Measurements from ENCODE around the gene SPTBN2.

The SPTBN2 gene

GRCh38 chr11:66700742-66701141, 28.3 kb downstream of the SPTBN2 start:
- FAIRE-seq, result no peak

DNA sequence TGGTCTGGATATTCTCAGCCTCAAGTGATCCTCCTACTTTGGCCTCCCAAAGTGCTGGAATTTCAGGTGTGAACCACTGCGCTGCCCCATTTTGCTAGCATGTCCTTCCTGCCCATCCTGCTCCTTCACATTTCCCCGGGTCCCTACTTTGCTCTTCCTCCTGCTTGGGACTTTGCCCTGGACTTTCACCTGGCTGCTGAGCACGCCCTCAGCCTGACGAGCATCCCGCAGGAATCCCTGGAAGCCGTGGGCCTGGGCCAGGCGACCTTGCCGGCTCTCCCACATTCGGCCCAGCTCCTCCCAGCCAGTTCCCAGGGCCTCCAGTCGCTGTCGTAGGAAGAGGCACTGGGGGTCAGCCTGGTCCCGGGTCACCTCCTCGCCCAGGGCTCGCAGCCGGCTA, 28.7 kb downstream of the SPTBN2 start:
- no peak for FAIRE-seq

- FAIRE-seq, result no peak
Measured at GRCh38 chr11:66698491-66698890, 30.5 kb downstream of the SPTBN2 start.

- no peak for FAIRE-seq
Measured at GRCh38 chr11:66697988-66698387, 31.0 kb downstream of the SPTBN2 start.

DNA sequence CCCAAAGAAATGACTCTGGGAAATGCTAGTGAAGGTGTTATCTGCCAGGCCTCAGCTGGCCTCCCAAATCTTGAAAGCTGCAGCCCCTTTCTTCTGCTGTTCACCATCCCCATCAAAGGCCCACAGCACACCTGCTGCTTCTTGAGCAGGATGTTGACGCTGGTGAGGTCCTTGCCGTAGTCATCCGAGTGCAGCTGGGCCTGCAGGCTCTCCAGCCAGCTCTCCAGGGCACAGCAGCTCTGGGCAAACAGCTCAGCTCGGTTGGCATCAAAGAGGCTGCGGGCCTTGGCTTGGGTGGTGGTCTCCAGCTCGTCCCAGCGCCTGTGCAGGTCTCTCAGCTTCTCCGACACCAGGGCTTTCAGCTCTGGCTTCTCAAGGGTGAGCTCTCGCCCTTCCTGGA, 32.9 kb downstream of the SPTBN2 start:
- no peak for FAIRE-seq

DNA sequence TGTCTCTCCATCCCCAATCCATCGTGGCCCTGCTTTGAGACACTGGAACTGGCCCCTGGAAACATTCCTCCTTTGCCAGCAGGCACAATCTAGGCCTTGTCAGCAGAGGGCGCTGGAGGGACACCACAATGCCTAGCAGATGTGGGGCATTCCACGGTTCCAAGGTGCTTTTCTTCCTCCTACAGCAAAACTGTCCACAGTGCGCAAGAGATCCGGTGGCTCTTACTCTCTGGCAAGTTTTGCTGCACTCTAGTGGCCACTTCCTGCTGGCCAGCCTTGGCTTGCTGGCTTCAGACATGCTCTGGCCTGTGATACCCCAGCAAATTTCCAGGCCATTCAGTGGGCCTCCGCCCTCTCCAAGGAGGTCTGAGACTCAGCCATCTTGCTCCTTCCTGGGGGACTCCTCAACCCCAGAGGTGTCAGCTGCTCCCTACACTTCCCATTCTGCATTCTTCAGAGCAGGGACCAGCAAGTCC, 34.2 kb downstream of the SPTBN2 start:
- FAIRE-seq, result no peak

DNA sequence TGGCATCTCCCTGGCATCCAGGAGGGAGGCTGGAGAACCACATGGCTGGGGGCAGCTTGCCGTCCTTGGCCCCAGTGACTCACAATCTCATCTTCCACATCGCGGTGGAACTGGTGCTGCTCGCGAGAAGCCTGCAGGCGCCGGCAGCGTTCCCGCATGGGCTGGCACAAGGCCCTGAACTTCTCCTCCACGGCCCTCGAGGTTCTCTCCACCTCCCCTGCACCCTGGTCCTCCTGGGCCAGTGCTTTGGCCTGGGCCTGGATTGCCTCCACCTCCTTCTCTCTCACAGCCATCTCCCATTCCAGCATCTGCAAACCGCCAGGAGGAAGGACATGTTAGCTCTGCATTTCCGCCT, 35.0 kb downstream of the SPTBN2 start:
- no peak for FAIRE-seq

DNA sequence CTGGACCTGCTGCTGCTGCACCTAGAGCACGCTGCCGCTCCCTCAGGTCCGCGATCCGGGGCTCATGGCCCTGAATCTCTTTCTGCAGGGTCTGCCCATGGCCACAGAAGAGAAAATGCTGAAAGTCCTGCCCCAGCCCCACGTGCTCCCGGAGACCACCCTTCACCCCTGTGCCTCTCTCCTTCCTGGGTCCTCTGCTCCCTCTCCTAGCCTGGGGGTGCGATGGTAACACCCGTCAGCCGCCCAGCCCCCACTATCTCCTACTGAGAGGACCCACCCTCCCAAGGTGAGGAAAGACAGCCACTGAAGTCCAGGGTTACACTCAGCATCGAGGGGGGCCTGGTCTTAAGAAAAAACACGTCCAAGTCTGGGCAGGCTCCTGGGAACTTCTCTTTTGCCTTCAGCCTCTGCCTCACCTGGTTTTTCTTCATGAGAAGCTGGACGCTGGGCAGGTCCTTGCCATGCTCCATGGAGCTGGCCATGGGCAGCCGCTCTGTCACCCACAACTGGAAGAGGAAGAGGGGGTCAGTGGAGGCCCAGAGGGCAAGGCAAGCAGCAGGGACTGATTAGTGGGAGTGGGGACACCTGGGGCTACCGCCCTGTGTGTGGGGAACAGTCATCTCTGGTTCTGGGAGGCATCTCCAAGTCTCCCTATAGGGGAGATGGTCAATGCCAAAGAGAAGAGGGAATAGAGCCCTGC, 35.5 kb downstream of the SPTBN2 start:
- no peak for FAIRE-seq

DNA sequence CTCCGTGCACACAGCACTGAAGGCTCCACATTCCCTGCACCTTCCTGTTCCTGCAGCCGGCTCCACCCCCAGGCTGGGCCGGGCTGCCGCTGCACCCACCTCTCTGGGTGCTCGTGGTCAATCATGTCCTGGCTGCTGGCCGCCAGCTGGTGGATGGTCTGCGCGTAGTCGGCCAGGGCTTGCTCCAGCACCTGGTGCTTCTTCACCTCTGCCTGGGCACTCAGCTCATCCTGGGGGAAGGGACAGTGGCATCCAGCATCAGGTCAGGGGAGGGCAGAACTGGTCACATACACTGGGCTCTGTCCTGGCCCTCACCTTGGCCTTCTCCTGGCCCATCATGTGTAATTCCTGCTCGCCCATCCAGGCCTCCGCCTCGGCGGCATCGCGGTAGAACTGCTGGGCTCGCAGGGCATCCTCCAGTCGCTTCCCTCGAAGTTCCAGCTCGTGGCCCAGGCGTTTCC, 36.1 kb downstream of the SPTBN2 start:
- no peak for FAIRE-seq

DNA sequence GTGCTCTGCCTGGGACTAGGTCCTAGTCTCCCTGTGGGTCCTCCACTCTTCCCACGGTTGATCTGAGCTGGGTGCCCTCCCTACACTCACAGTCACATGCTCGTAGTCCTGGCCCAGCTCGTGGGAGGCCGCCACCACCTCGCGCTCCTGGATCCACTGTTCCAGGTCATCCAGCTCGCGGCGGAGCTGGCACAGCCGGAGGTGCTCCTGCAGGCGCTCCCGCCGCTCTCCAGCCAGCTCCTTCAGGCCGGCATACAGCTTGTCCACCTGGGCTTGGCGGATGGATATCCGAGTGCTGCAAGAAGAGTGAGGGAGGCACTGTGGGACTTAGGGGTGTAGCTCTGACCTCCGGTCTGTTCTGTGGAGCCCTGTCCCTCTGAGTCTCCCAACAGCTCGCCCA, 36.6 kb downstream of the SPTBN2 start:
- FAIRE-seq, result no peak

- no peak for FAIRE-seq
Measured at GRCh38 chr11:66691311-66691980, 37.6 kb downstream of the SPTBN2 start.

GRCh38 chr11:66689661-66690590, 39.1 kb downstream of the SPTBN2 start:
- FAIRE-seq, result no peak

DNA sequence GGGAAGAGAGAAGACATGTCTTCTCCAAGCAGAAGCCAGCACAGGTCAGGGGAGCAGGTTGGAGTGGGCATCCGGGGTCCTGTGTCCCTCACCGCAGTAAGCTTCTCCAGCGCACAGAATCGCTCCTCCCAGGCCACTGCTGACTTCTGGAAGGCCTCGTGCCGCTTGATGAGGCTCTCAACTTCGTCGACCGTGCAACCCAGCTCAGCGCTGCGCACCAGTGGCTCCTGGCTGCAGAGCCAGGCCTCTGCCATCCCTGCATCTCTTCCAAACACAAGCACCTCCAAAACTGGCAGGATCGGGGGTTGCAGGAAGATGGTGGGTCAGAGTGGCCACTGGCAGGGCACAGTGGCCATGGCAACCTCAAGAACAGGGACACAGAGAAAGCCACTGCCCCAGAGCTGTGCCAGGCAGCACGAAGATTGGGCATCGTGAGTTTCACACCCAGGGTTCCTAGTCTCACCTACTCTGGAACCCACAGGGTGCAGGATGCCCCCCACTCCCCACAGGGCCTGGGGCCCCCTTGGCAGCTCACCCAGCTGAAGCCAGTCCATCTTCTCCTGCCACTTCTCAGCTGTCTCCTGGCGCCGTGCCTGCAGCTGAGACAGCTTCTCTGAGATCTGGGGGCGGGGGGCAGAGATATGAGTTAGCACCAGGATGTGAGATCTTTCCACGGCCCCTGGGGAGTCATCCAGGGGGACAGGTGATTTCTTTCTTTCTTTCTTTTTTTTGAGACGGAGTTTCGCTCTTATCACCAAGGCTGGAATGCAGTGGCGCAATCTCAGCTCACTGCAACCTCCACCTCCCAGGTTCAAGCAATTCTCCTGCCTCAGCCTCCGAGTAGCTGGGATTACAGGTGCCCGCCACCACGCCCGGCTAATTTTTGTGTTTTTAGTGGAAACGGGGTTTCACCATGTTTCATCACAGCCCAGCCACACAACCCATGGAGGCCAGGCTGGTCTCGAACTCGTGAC, 40.2 kb downstream of the SPTBN2 start:
- FAIRE-seq, result no peak

DNA sequence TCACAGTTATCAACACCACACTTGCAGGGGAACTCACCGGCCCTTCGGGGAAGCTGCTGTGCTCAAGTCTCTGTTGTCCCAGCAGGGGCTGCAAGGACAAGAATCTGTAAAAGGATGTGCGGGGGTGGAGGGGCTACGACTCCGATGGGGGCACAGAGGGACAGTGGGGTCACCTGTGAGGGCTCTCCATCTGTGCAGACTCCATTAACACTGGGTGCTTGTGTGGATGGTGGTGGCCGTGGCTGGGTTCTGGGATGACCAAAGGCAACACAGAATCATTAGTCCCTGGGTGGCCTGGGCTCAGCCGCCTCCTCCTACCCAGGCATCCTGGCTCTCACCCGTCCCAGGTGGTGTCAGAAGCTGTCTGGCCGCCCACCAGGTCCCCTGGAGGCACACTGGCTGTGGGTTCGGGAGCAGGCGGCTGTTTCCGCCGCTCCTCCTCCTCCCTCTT, 41.2 kb downstream of the SPTBN2 start:
- FAIRE-seq, result no peak

GRCh38 chr11:66686801-66687750, 41.9 kb downstream of the SPTBN2 start:
- FAIRE-seq, result no peak

- FAIRE-seq, result no peak
Measured at GRCh38 chr11:66686100-66686785, 42.8 kb downstream of the SPTBN2 start.

DNA sequence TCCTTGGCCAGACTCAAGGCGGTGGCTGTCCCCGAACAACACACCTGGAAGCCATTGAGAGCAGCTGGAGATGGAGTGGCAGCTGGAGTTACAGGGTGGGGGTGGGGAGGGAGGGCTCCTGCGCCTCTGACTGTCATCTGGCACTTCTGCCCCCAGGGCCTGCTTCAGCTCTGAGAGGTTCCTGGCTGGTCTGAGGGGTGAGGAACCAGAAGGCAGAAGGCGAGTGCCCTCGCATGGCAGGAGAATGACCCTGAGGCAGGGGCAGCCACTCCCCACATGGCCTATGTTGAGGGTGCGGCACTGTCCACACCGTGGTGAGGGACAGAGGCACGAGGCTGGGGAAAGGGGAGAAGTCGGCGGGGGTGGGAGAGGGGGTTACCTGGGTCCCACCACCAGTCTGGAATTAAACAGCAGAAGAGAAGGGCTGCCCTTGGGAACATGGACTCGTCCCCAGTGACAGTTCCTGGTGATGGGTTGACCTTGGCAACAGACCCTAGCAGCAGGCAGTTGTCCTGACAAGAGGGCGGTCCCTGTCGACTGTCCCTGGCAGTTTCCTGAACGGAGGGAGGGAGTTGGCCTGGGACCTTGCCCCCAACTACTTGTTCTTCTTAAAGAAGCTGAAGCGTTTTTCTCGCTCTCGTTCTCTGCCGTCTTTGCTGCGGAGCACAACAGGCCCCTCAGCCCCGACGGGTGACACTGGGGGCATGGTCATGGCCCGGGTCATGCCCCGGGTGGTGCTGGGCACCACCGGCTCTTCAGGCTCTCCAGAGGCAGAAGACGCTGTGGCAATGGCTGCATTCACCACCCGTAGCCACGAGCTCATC, 43.5 kb downstream of the SPTBN2 start:
- no peak for FAIRE-seq

DNA sequence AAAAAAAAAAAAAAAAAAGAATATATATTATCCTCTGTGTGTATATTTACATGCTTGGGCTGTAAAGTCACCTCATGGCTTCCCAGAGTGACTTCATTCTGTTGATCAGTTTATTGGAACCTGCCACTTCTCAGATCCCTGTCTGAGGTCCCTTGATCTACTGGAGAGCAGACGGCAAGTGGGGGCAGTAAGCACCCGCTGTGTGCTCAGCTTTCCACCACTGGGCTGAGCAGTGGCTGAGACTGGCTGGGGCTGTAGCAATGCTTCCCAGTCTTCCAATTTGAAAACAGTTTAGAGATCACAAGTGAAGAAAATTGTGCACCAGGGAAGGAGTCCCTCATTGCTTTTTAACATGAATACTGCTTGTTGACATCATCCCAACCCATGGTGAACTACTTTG, 44.4 kb downstream of the SPTBN2 start:
- no peak for FAIRE-seq

DNA sequence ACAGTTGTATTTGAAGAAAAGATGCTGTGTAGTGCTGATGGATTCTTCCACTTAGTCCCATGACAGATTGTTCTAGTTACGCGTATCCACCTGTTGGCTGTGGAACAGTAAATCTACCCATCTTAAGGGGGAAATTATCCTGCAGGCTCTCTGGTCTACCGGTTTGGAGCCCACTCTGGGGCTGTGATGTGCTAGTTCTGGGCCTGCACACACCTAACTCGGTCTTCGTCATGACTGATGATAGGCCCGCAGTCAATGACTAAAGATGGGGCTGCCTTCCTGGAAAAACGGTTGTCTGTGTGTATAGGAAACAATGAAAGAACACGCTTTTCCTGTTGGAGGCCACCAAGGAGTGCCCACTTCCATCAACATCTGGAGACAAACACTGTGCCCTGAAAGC, 45.1 kb downstream of the SPTBN2 start:
- FAIRE-seq, result no peak

Measured in colon (tissue), 2 donors.